PC-3 (cell line): Measurements from ENCODE around the gene ACER3. TPM values are rescaled to one million over a fixed set of nuclear protein-coding genes. Genes with fewer than 3 reads are reported as not detected.

Experiments used
- ATAC-seq: fragments of 200-7000 bp; cut with Tn5 transposase; 2 replicates; pipeline ENCODE4 v1.9.1; 2020; ENCODE audit warnings: mild to moderate bottlenecking, moderate library complexity
- BruUV-seq: library from RNA; stranded (reverse); fragments of 400-500 nt; replicated peaks from 2 replicates; lab custom pipeline; 2021; lab: Mats Ljungman, UMichigan
- CTCF ChIA-PET: fragments of 300-600 bp; sonication (Branson Sonifier 250); formaldehyde crosslinking; loops from one replicate; lab custom pipeline; 2022; ENCODE audit warnings: antibody characterized with exemption; lab: Charles Lee
- POLR2A ChIA-PET: fragments of 300-600 bp; sonication (Branson Sonifier 250); formaldehyde crosslinking; loops from one replicate; lab custom pipeline; 2022; ENCODE audit warnings: antibody characterized with exemption; ENCODE audit not compliant: unreplicated experiment; lab: Charles Lee
- DNase-seq: peaks from one replicate; pipeline ENCODE4 v3.0.0-alpha.2; 2015
- H2AFZ ChIP-seq: fragments of 300-600 bp; sonication (generic); 2 replicates; pipeline ENCODE4 v1.6.0; 2016; ENCODE audit warnings: antibody characterized with exemption, low read length
- H3F3A ChIP-seq: fragments of 300-600 bp; sonication (generic); one replicate; pipeline ENCODE4 v1.6.0; 2017; ENCODE audit warnings: antibody characterized with exemption, low read length, control low read depth, mild to moderate bottlenecking; ENCODE audit not compliant: unreplicated experiment
- H3K27ac ChIP-seq: fragments of 300-600 bp; sonication (generic); 2 replicates; pipeline ENCODE4 v1.5.1; 2016; ENCODE audit warnings: mild to moderate bottlenecking, low read length
- H3K27me3 ChIP-seq: fragments of 300-600 bp; sonication (generic); 2 replicates; pipeline ENCODE4 v1.6.1; 2016; ENCODE audit warnings: low read length, mixed read lengths
- H3K36me3 ChIP-seq: fragments of 300-600 bp; sonication (generic); 2 replicates; pipeline ENCODE4 v1.6.1; 2016; ENCODE audit warnings: low read depth, mixed run types, low read length, mixed read lengths
- H3K4me1 ChIP-seq: fragments of 300-600 bp; sonication (generic); 2 replicates; pipeline ENCODE4 v1.5.1; 2016; ENCODE audit warnings: low read length; ENCODE audit not compliant: insufficient read depth
- H3K4me2 ChIP-seq: fragments of 300-600 bp; sonication (generic); 2 replicates; pipeline ENCODE4 v1.6.0; 2016; ENCODE audit warnings: low read length
- H3K4me3 ChIP-seq: fragments of 300-600 bp; sonication (generic); 2 replicates; pipeline ENCODE4 v1.5.1; 2016; ENCODE audit warnings: mild to moderate bottlenecking, low read length, mixed read lengths
- H3K79me2 ChIP-seq: fragments of 300-600 bp; sonication (generic); 2 replicates; pipeline ENCODE4 v1.6.1; 2017; ENCODE audit warnings: low read length, mixed read lengths
- H3K9ac ChIP-seq: fragments of 300-600 bp; sonication (generic); 2 replicates; pipeline ENCODE4 v1.6.0; 2016; ENCODE audit warnings: mild to moderate bottlenecking, low read length
- H3K9me2 ChIP-seq: fragments of 300-600 bp; sonication (generic); replicated peaks from 2 replicates; pipeline ENCODE4 v1.6.1; 2016; ENCODE audit warnings: mixed run types, low read length, mixed read lengths
- H3K9me3 ChIP-seq: fragments of 300-600 bp; sonication (generic); 2 replicates; pipeline ENCODE4 v1.6.1; 2016; ENCODE audit warnings: low read length, mixed read lengths
- H4K20me1 ChIP-seq: fragments of 300-600 bp; sonication (generic); 2 replicates; pipeline ENCODE4 v1.6.1; 2016; ENCODE audit warnings: low read length, mixed read lengths
- EZH2 ChIP-seq: fragments of 300-600 bp; sonication (generic); IDR thresholded peaks from one replicate; pipeline ENCODE4 v1.6.1; 2017; ENCODE audit warnings: antibody characterized with exemption, mild to moderate bottlenecking, low read length; ENCODE audit not compliant: unreplicated experiment
- EZH2phosphoT487 ChIP-seq: fragments of 300-600 bp; sonication (generic); IDR thresholded peaks from 2 replicates; pipeline ENCODE4 v1.6.1; 2018; ENCODE audit warnings: mild to moderate bottlenecking, antibody characterized with exemption, low read length, borderline replicate concordance
- intact Hi-C: fragments of 100-400 bp; cut with micrococcal nuclease; formaldehyde crosslinking; loops from 2 replicates; pipeline ENCODE4 v1.9.0; 2023
- total RNA-seq: library from RNA; depleted of rRNA; stranded (reverse); fragments of >200 nt; gene quantifications from 2 replicates; pipeline ENCODE4 v1.2.3, GENCODE V29; 2014
- TF ChIP-seq, protein P1 (sequence below): fragments of 300-600 bp; sonication (generic); conservative IDR thresholded peaks from 2 replicates; pipeline ENCODE4 v1.5.1; 2017; ENCODE audit warnings: antibody characterized with exemption, low read depth, mild to moderate bottlenecking, low read length

The ACER3 gene
- total RNA-seq, 1 experiment from 2014 or later: 17.3 TPM

DNA sequence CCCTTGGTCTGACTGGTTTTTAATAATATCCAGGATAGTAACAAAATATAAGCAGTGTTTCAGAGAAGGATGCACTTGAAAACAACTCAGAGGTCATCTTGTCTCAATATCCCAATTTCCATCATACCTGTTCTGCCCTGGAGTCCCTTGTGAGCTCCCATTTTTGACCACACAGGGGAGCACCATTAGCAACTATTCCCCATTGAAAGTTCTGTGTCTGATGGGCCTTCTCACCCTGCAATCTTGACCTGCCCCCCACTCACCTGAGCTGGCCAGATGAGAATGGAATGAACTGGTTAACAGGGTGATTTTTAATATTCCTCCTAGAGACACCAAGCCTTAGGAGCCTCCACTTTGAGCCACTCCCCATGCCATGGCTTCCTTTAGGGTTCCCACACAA, 202.2 kb downstream of the ACER3 start:
- no peak overlapping the region for H3K4me3 ChIP-seq
- no peaks in the 10 kb centered on the region for H3K36me3 ChIP-seq
- peaks cover 13% of the 10 kb centered on the region for H3K4me1 ChIP-seq
- no peaks in the 10 kb centered on the region for H3F3A ChIP-seq
- ChIA-PET CTCF (interaction anchor here (0.5 to 1.1 kb wide), 6 partner anchors 15 to 125 kb away, joined by 3 to 17 read pairs (median 4); no protein-coding TSS in a partner anchor), POLR2A (no interaction called here)
- H4K20me1 ChIP-seq: no peaks in the 10 kb centered on the region
- TF ChIP-seq, protein P1, sequence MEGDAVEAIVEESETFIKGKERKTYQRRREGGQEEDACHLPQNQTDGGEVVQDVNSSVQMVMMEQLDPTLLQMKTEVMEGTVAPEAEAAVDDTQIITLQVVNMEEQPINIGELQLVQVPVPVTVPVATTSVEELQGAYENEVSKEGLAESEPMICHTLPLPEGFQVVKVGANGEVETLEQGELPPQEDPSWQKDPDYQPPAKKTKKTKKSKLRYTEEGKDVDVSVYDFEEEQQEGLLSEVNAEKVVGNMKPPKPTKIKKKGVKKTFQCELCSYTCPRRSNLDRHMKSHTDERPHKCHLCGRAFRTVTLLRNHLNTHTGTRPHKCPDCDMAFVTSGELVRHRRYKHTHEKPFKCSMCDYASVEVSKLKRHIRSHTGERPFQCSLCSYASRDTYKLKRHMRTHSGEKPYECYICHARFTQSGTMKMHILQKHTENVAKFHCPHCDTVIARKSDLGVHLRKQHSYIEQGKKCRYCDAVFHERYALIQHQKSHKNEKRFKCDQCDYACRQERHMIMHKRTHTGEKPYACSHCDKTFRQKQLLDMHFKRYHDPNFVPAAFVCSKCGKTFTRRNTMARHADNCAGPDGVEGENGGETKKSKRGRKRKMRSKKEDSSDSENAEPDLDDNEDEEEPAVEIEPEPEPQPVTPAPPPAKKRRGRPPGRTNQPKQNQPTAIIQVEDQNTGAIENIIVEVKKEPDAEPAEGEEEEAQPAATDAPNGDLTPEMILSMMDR: peak; percentile 56
- TF ChIP-seq EZH2 (no peak), EZH2phosphoT487 (no peak)
- H2AFZ ChIP-seq: no peak overlapping the region
- intact Hi-C loops: no loop called here
- no peak overlapping the region for H3K4me2 ChIP-seq
- peak; percentile 26 for DNase-seq
- no peaks in the 10 kb centered on the region for H3K9me2 ChIP-seq
- no peak for ATAC-seq
- no peak overlapping the region for H3K9ac ChIP-seq
- H3K79me2 ChIP-seq: no peaks in the 10 kb centered on the region
- H3K27me3 ChIP-seq: no peaks in the 10 kb centered on the region
- H3K27ac ChIP-seq: no peak overlapping the region
- no peaks in the 10 kb centered on the region for H3K9me3 ChIP-seq
- no TSS peak for BruUV-seq

DNA sequence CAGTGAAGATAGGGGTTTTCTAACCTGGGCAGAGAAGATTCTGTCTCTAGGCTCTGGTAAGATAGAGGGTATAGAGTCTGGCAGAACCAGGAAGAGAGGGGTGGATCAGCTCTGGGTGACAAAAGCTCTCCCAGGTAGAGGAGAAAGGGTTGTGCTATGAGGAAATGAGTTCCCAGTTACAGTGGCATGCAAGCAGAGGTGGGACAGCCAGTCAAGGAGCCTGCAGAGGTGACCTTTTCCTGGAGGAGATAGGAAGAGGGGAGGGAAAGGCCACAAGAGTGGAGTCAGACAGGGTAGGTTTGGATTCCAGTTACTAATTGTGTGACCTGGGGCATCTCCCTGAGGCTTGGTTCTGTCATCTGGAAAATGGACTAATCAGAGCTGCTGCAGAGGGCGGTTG, 202.7 kb downstream of the ACER3 start:
- no peak overlapping the region for H3K4me3 ChIP-seq
- no peaks in the 10 kb centered on the region for H3K27me3 ChIP-seq
- ATAC-seq (no peak), DNase-seq (no peak)
- no peaks in the 10 kb centered on the region for H3F3A ChIP-seq
- H3K27ac ChIP-seq: no peak overlapping the region
- no TSS peak for BruUV-seq
- H3K79me2 ChIP-seq: no peaks in the 10 kb centered on the region
- H3K4me1 ChIP-seq: peaks cover 13% of the 10 kb centered on the region
- H3K4me2 ChIP-seq: no peak overlapping the region
- POLR2A ChIA-PET: no interaction called here
- H2AFZ ChIP-seq: no peak overlapping the region
- no peaks in the 10 kb centered on the region for H3K9me2 ChIP-seq
- no peaks in the 10 kb centered on the region for H3K9me3 ChIP-seq
- H3K36me3 ChIP-seq: no peaks in the 10 kb centered on the region
- intact Hi-C loops: no loop called here
- CTCF ChIA-PET: interaction anchor here (0.6 to 1.1 kb wide), 3 partner anchors 16 to 37 kb away, joined by 4 to 17 read pairs (median 4); no protein-coding TSS in a partner anchor
- H3K9ac ChIP-seq: no peak overlapping the region
- no peaks in the 10 kb centered on the region for H4K20me1 ChIP-seq
- no peak for TF ChIP-seq EZH2
- TF ChIP-seq, protein P1: no peak
- no peak for TF ChIP-seq EZH2phosphoT487

DNA sequence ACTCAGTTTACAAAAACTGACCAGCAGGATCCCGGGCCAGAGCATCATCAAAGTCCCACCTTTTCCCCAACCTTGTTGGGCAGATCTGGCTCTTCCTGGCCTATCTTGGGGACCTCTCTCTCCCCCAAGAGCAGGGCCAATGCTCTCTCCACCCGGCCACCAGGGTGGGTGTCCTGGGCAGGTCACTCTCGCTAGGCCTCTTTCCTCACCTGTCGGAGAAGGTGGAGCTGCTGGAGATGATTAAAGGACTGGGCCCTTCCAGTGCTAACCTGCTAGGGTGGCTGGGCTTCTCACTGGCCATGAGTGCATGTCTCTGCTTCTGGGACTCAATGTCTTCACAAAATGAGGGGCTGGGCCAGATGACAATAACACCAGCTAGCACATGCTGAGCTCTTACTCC, 203.1 kb downstream of the ACER3 start:
- H3K4me3 ChIP-seq: no peak overlapping the region
- TF ChIP-seq, protein P1: no peak
- TF ChIP-seq EZH2 (no peak), EZH2phosphoT487 (no peak)
- no peaks in the 10 kb centered on the region for H3K9me2 ChIP-seq
- no peaks in the 10 kb centered on the region for H3K36me3 ChIP-seq
- no peaks in the 10 kb centered on the region for H3K27me3 ChIP-seq
- H4K20me1 ChIP-seq: no peaks in the 10 kb centered on the region
- no peaks in the 10 kb centered on the region for H3F3A ChIP-seq
- BruUV-seq: no TSS peak
- H3K4me2 ChIP-seq: no peak overlapping the region
- ATAC-seq: no peak
- no peak overlapping the region for H3K9ac ChIP-seq
- no peak for DNase-seq
- CTCF ChIA-PET: no interaction called here
- no peaks in the 10 kb centered on the region for H3K79me2 ChIP-seq
- no peaks in the 10 kb centered on the region for H3K9me3 ChIP-seq
- intact Hi-C loops: no loop called here
- POLR2A ChIA-PET: no interaction called here
- no peak overlapping the region for H3K27ac ChIP-seq
- no peak overlapping the region for H2AFZ ChIP-seq
- H3K4me1 ChIP-seq: peaks cover 13% of the 10 kb centered on the region
